ENCODE measurements around the gene TSC22D3.

TSC22D3 gene

DNA sequence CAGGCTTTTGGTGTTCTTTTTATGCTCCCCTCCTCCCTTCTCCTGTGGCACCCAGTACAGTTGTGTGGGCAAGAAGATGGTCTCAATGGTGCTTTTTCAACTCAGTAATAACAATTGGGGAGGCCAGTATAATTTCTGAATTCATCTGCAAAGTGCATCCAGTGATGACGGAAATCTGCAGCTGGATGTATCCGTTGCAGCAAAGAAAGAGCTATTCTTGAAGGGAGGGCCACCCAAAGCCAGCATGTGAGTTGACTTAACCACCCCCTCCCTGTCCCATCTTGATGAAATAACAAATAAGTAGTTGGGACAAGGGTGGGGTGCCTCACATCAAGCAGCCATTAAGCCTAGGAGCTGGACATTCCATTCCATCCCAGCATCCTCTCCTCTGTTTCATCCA is 30.7 kb downstream of the TSC22D3 start:
- TF ChIP-seq, protein P1, sequence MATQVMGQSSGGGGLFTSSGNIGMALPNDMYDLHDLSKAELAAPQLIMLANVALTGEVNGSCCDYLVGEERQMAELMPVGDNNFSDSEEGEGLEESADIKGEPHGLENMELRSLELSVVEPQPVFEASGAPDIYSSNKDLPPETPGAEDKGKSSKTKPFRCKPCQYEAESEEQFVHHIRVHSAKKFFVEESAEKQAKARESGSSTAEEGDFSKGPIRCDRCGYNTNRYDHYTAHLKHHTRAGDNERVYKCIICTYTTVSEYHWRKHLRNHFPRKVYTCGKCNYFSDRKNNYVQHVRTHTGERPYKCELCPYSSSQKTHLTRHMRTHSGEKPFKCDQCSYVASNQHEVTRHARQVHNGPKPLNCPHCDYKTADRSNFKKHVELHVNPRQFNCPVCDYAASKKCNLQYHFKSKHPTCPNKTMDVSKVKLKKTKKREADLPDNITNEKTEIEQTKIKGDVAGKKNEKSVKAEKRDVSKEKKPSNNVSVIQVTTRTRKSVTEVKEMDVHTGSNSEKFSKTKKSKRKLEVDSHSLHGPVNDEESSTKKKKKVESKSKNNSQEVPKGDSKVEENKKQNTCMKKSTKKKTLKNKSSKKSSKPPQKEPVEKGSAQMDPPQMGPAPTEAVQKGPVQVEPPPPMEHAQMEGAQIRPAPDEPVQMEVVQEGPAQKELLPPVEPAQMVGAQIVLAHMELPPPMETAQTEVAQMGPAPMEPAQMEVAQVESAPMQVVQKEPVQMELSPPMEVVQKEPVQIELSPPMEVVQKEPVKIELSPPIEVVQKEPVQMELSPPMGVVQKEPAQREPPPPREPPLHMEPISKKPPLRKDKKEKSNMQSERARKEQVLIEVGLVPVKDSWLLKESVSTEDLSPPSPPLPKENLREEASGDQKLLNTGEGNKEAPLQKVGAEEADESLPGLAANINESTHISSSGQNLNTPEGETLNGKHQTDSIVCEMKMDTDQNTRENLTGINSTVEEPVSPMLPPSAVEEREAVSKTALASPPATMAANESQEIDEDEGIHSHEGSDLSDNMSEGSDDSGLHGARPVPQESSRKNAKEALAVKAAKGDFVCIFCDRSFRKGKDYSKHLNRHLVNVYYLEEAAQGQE (IDR thresholded peaks at IDR 0.05; ENCODE audit: insufficient read depth in 1 of 2, low read depth in 2 of 2, low read length in 2 of 2) = no peak
- TF ChIP-seq SIN3A (IDR thresholded peaks at IDR 0.05; ENCODE audit: borderline replicate concordance, insufficient read depth, low read length) (no peak), POLR2AphosphoS5 (IDR thresholded peaks at IDR 0.05; ENCODE audit: low read depth, low read length) (no peak), FOXP2 (optimal IDR thresholded peaks at IDR 0.05; ENCODE audit: borderline replicate concordance, extremely low read depth, extremely low read length, insufficient read depth) (no peak), TAF1 (IDR thresholded peaks at IDR 0.05; ENCODE audit: borderline replicate concordance, insufficient read depth, low read length) (no peak)

DNA sequence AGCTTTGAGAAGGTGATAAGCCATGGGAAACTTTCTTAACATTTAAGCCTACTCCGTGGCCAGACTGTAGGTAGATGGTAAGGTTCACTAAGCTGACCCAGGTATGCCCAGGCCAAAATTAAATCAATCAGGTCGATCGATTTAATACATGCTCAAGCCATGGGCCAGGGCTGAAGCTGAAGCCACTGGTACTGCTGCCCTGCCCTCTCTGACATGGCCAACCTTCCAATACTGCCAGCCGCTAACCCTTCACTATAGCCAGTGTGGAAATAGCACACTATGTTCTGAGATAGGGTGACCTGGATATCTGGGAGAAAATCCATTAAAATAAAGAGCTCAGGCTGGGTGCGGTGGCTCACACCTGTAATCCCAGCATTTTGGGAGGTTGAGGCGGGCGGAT is 31.6 kb downstream of the TSC22D3 start:
- TF ChIP-seq TAF1 (IDR thresholded peaks at IDR 0.05; ENCODE audit: borderline replicate concordance, insufficient read depth, low read length) (no peak), SIN3A (IDR thresholded peaks at IDR 0.05; ENCODE audit: borderline replicate concordance, insufficient read depth, low read length) (no peak), FOXP2 (optimal IDR thresholded peaks at IDR 0.05; ENCODE audit: borderline replicate concordance, extremely low read depth, extremely low read length, insufficient read depth) (no peak), POLR2AphosphoS5 (IDR thresholded peaks at IDR 0.05; ENCODE audit: low read depth, low read length) (no peak)
- TF ChIP-seq, protein P1 (IDR thresholded peaks at IDR 0.05; ENCODE audit: insufficient read depth in 1 of 2, low read depth in 2 of 2, low read length in 2 of 2) = no peak

DNA sequence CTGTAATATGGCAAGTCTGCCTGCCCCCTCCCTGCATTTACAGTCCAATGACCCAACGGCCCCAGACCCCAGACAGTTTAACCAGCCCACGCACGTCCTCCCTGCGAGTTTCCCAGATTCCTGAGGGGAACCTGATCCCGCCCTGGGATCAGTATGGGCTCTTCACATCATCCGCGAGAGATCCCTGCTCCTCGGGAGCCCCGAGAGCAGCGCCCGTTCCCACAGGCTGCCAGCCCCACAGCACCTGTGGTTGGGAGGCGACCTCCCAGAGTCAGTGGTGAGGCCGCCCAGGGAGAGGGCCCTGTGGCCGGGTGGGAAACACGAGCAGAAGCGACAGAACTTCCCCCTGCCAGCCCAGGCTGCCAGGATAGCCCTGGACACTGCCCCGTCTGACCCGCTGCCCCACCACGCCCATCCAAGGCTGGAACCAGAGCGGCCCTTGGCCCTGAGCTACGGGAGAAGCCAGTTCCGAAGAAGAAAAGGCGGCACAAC is 32.8 kb downstream of the TSC22D3 start:
- TF ChIP-seq TAF1 (IDR thresholded peaks at IDR 0.05; ENCODE audit: borderline replicate concordance, insufficient read depth, low read length) (no peak), POLR2AphosphoS5 (IDR thresholded peaks at IDR 0.05; ENCODE audit: low read depth, low read length) (no peak)

DNA sequence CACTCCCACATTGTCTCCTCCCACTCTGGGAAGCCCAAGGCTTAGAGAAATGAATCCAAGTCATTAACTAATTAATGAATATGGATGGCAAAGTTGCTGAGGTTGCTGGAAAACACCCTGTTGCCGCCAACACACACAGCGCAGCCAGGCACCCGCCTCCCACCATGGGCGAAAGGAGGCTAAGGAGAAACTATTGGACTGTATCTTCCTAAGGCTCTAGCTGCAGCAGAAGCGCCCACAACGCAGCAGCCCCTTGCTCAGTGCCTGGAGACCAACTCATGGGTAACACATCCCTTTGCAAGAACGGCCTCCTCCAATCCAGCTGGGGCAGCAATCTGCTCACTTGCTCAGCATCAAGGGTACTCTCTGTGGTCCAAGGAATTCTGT is 34.2 kb downstream of the TSC22D3 start:
- TF ChIP-seq TAF1 (IDR thresholded peaks at IDR 0.05; ENCODE audit: borderline replicate concordance, insufficient read depth, low read length) (no peak), FOXP2 (optimal IDR thresholded peaks at IDR 0.05; ENCODE audit: borderline replicate concordance, extremely low read depth, extremely low read length, insufficient read depth) (no peak)
- TF ChIP-seq, protein P1 (IDR thresholded peaks at IDR 0.05; ENCODE audit: insufficient read depth in 1 of 2, low read depth in 2 of 2, low read length in 2 of 2) = no peak

DNA sequence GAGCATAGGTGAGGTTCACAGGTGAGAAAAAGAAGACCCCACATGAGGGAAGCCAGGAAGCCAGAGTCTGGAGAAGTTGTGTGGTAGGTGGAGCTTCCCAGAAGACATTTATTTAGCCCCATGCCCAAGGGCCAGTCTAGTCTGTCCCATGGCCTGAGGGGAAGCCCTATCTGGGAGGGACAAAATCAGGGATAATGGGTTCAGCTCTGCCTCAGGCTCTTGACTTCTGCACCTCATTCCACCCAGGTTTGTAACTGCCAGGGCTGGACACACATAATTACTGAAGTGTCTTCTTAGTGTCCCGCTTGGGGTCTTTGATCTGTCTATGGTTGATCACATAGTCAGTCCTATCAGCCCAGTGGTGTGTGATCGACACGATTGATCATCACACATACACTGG is 36.0 kb downstream of the TSC22D3 start:
- TF ChIP-seq SIN3A (IDR thresholded peaks at IDR 0.05; ENCODE audit: borderline replicate concordance, insufficient read depth, low read length) (no peak), FOXP2 (optimal IDR thresholded peaks at IDR 0.05; ENCODE audit: borderline replicate concordance, extremely low read depth, extremely low read length, insufficient read depth) (no peak), TAF1 (IDR thresholded peaks at IDR 0.05; ENCODE audit: borderline replicate concordance, insufficient read depth, low read length) (no peak), POLR2AphosphoS5 (IDR thresholded peaks at IDR 0.05; ENCODE audit: low read depth, low read length) (no peak)
- TF ChIP-seq, protein P1 (IDR thresholded peaks at IDR 0.05; ENCODE audit: insufficient read depth in 1 of 2, low read depth in 2 of 2, low read length in 2 of 2) = no peak

All from PFSK-1 (cell line).